GM12878 (cell line): ENCODE data around the gene CDYL2. TPM values are rescaled to one million over a fixed set of nuclear protein-coding genes. Genes with fewer than 3 reads are reported as not detected.

Experiments
- ATAC-seq: fragments of 200-7000 bp; cut with Tn5 transposase; 3 replicates; pipeline ENCODE4 v1.9.1; 2020; ENCODE audit warnings: mild to moderate bottlenecking, moderate library complexity
- BruUV-seq: library from RNA; stranded (reverse); fragments of 400-500 nt; replicated peaks from 2 replicates; lab custom pipeline; 2021; lab: Mats Ljungman, UMichigan
- CTCF ChIA-PET: fragments of 300-600 bp; sonication (Branson Sonifier 250); formaldehyde crosslinking; extraction: SDS; loops from one replicate; lab custom pipeline; 2021; ENCODE audit warnings: inconsistent platforms; lab: Yijun Ruan, JAX
- POLR2A ChIA-PET: fragments of 350-600 bp; formaldehyde crosslinking; extraction: SDS; loops from one replicate; lab custom pipeline; 2021; ENCODE audit warnings: inconsistent platforms; lab: Charles Lee
- RAD21 ChIA-PET: fragments of 300-600 bp; sonication (Branson Sonifier 250); formaldehyde crosslinking; loops from one replicate; lab custom pipeline; 2023; ENCODE audit warnings: antibody characterized with exemption; ENCODE audit not compliant: unreplicated experiment; lab: Charles Lee
- SMC1A ChIA-PET: fragments of 300-600 bp; sonication (Branson Sonifier 250); formaldehyde crosslinking; loops from one replicate; lab custom pipeline; 2023; ENCODE audit not compliant: unreplicated experiment, uncharacterized antibody; lab: Charles Lee
- DNase-seq: peaks from one replicate; pipeline ENCODE4 v3.0.0-alpha.2; 2011; ENCODE audit warnings: low read depth, low spot score
- FAIRE-seq: peaks from 3 replicates; lab custom pipeline; 2011; peaks lifted over from hg19 to GRCh38; lab: Jason Lieb, UNC
- H2AFZ ChIP-seq: 2 replicates; pipeline ENCODE4 v1.6.0; 2011; ENCODE audit warnings: low read depth, low read length, control low read depth; ENCODE audit not compliant: control insufficient read depth
- H3K27ac ChIP-seq: 2 replicates; pipeline ENCODE4 v1.5.1; 2011; ENCODE audit warnings: control low read depth; ENCODE audit not compliant: control insufficient read depth, insufficient read depth
- H3K27me3 ChIP-seq, 2 experiments: replicated peaks in 1 of 2; 2 replicates each; pipeline versions ENCODE4 v1.6.0 to v1.6.1; 2011; ENCODE audit warnings: low read length in 1 of 2; ENCODE audit not compliant: control insufficient read depth in 2 of 2, insufficient read depth in 2 of 2
- H3K36me3 ChIP-seq, 2 experiments: 2 replicates each; pipeline ENCODE4 v1.5.1; 2011; ENCODE audit warnings: low read length in 1 of 2; ENCODE audit not compliant: control insufficient read depth in 2 of 2, insufficient read depth in 2 of 2
- H3K4me1 ChIP-seq: 2 replicates; pipeline ENCODE4 v1.6.1; 2011; ENCODE audit warnings: mild to moderate bottlenecking, low read length, moderate library complexity, mixed read lengths; ENCODE audit not compliant: control insufficient read depth, insufficient read depth
- H3K4me2 ChIP-seq: 2 replicates; pipeline ENCODE4 v1.6.0; 2011; ENCODE audit warnings: control low read depth; ENCODE audit not compliant: control insufficient read depth, insufficient read depth
- H3K4me3 ChIP-seq: fragments of 200-600 bp; sonication (generic); 2 replicates; pipeline ENCODE4 v1.5.1; 2016
- H3K79me2 ChIP-seq: 2 replicates; pipeline ENCODE4 v1.6.0; 2011; ENCODE audit warnings: low read length; ENCODE audit not compliant: control insufficient read depth, insufficient read depth
- H3K9ac ChIP-seq: 2 replicates; pipeline ENCODE4 v1.8.0; 2011; ENCODE audit warnings: low read length, control low read depth, mixed read lengths; ENCODE audit not compliant: control insufficient read depth, insufficient read depth
- H3K9me3 ChIP-seq: replicated peaks from 3 replicates; pipeline ENCODE4 v1.5.1; 2011; ENCODE audit warnings: mild to moderate bottlenecking, low read length; ENCODE audit not compliant: control insufficient read depth, insufficient read depth
- H4K20me1 ChIP-seq: 2 replicates; pipeline ENCODE4 v1.6.0; 2011; ENCODE audit not compliant: control insufficient read depth, insufficient read depth
- CHD2 ChIP-seq: IDR thresholded peaks from 2 replicates; pipeline ENCODE4 v1.6.1; 2011; ENCODE audit warnings: low read depth, low read length, improper control_type of control experiment, borderline replicate concordance
- HDAC2 ChIP-seq: fragments of 200-600 bp; sonication (generic); IDR thresholded peaks from 2 replicates; pipeline ENCODE4 v1.6.1; 2017
- IRF5 ChIP-seq: fragments of 450-650 bp; IDR thresholded peaks from 2 replicates; pipeline ENCODE4 v1.6.1; 2017; ENCODE audit warnings: borderline replicate concordance
- KLF5 ChIP-seq: fragments of 450-650 bp; IDR thresholded peaks from 2 replicates; pipeline ENCODE4 v1.6.1; 2014; ENCODE audit warnings: mild to moderate bottlenecking; ENCODE audit not compliant: partially characterized antibody
- SMC3 ChIP-seq: IDR thresholded peaks from 2 replicates; pipeline ENCODE4 v1.6.1; 2011; ENCODE audit warnings: low read length, improper control_type of control experiment, borderline replicate concordance
- WGBS: methylation state at CpG from one replicate; pipeline ENCODE4 v1.1.6; 2016; ENCODE audit warnings: low lambda C conversion rate; ENCODE audit not compliant: insufficient replicate concordance, insufficient coverage; ENCODE audit errors: missing lambda C conversion rate; 5-methylcytosine and 5-hydroxymethylcytosine counted together
- in situ Hi-C: fragments of 300-500 bp; cut with MboI; formaldehyde crosslinking; loops from 9 replicates; pipeline ENCODE4 v1.14.3; 2018; ENCODE audit warnings: mixed read lengths
- intact Hi-C: fragments of 100-400 bp; cut with micrococcal nuclease; formaldehyde crosslinking; loops from one replicate; pipeline ENCODE4 v1.14.2; 2022; ENCODE audit not compliant: unreplicated experiment
- polyA plus RNA-seq, 11 experiments: library from polyadenylated mRNA; depleted of rRNA in 4 of 11; unstranded in 6 of 11; stranded (reverse) in 5 of 11; fragments of >200 nt; fragmentation: Nextera tagmentation in 4 of 11; fragmentation: Illumina TruSeq in 1 of 11; extraction: Ambion mirVana in 4 of 11; extraction: Trizol in 1 of 11; gene quantifications; 1 replicate in 1 of 11; 2 replicates in 10 of 11; pipeline versions ENCODE4 v1.2.1 to v1.2.3, GENCODE V29; 2011 to 2016; ENCODE audit warnings: inconsistent platforms in 2 of 11, missing spikeins in 2 of 11, low read depth in 1 of 11
- total RNA-seq, 4 experiments: library from RNA; depleted of rRNA in 3 of 4; stranded (reverse); fragments of >200 nt in 3 of 4; fragmentation: Illumina TruSeq in 1 of 4; extraction: Trizol in 1 of 4; gene quantifications; 2 replicates each; pipeline versions ENCODE4 v1.2.1 to v1.2.3, GENCODE V29; 2013 to 2021

CDYL2 gene
- total and polyA plus RNA-seq, 10 of the 15 experiments (the other 5 are each of a cell fraction or from before 2014, with no cell fraction given), result 0.27 to 22.9 (median 3.9) TPM

- no peak for FAIRE-seq
Measured at GRCh38 chr16:80596507-80597207, 207.7 kb downstream of the CDYL2 start.

GRCh38 chr16:80594756-80595155 is 209.6 kb downstream of the CDYL2 start:
- ChIA-PET POLR2A (no interaction called here), CTCF (no interaction called here)
- no peak for ATAC-seq
- Histone ChIP-seq H3K9me3 (no peaks in the 10 kb centered on the region; the same call in 2 of the 3 replicates), H3K27me3 (no peaks in the 10 kb centered on the region), H3K79me2 (no peaks in the 10 kb centered on the region), H3K4me1 (peaks cover 5% of the 10 kb centered on the region)
- TF ChIP-seq SMC3 (no peak), HDAC2 (no peak), KLF5 (no peak), IRF5 (no peak), CHD2 (no peak)
- TF ChIP-seq, all 136 proteins: peak for 0
- no peak for FAIRE-seq
- no peak overlapping the region for H3K4me2 ChIP-seq
- intact Hi-C loops (no loop called here), in situ Hi-C loops (no loop called here)
- H3K27ac ChIP-seq, result no peak overlapping the region
- H3K36me3 ChIP-seq, result no peaks in the 10 kb centered on the region
- SMC1A ChIA-PET, result no interaction called here
- H3K9ac ChIP-seq, result no peak overlapping the region
- no TSS peak for BruUV-seq
- H4K20me1 ChIP-seq, result no peaks in the 10 kb centered on the region
- H3K4me3 ChIP-seq, result no peak overlapping the region
- RAD21 ChIA-PET, result no interaction called here
- no peak overlapping the region for H2AFZ ChIP-seq
- no peak for DNase-seq

More at GRCh38 chr16:80596507-80597207, 207.7 kb downstream of the CDYL2 start:
- 44% methylated on average over 7 of the region's 7 CpGs for WGBS
- Histone ChIP-seq H3K27ac (no peak overlapping the region), H3K9me3 (no peaks in the 10 kb centered on the region; the same call in 2 of the 3 replicates), H3K27me3 (no peaks in the 10 kb centered on the region), H3K4me1 (no peaks in the 10 kb centered on the region; the same call in 1 of the 2 replicates), H4K20me1 (no peaks in the 10 kb centered on the region), H3K79me2 (no peaks in the 10 kb centered on the region), H2AFZ (no peak overlapping the region), H3K4me2 (no peak overlapping the region), H3K36me3 (no peaks in the 10 kb centered on the region), H3K4me3 (no peak overlapping the region), H3K9ac (no peak overlapping the region)
- TF ChIP-seq CHD2, result no peak
- no TSS peak for BruUV-seq
- ChIA-PET SMC1A (no interaction called here), CTCF (no interaction called here), POLR2A (no interaction called here), RAD21 (no interaction called here)
- ATAC-seq, result no peak
- DNase-seq, result no peak
- in situ Hi-C loops (no loop called here), intact Hi-C loops (no loop called here)
